Fibroblast of mammary gland (primary cell): ENCODE data around the gene HSD17B8.
A peak's percentile ranks its signal among the peaks of the same experiment; 100 is the strongest.

Experiments used
- DNase-seq: peaks from one replicate; pipeline ENCODE4 v3.0.0-alpha.2; 2010; ENCODE audit warnings: low read depth
- H3K4me3 ChIP-seq: 2 replicates; pipeline ENCODE4 v1.5.1; 2011; ENCODE audit warnings: low read depth, mild to moderate bottlenecking, low read length, moderate library complexity; ENCODE audit not compliant: control insufficient read depth
- CTCF ChIP-seq: conservative IDR thresholded peaks from 2 replicates; pipeline ENCODE4 v1.5.1; 2011; ENCODE audit warnings: low read depth, low read length, inconsistent platforms; ENCODE audit not compliant: control insufficient read depth, insufficient read depth

Gene HSD17B8

DNA sequence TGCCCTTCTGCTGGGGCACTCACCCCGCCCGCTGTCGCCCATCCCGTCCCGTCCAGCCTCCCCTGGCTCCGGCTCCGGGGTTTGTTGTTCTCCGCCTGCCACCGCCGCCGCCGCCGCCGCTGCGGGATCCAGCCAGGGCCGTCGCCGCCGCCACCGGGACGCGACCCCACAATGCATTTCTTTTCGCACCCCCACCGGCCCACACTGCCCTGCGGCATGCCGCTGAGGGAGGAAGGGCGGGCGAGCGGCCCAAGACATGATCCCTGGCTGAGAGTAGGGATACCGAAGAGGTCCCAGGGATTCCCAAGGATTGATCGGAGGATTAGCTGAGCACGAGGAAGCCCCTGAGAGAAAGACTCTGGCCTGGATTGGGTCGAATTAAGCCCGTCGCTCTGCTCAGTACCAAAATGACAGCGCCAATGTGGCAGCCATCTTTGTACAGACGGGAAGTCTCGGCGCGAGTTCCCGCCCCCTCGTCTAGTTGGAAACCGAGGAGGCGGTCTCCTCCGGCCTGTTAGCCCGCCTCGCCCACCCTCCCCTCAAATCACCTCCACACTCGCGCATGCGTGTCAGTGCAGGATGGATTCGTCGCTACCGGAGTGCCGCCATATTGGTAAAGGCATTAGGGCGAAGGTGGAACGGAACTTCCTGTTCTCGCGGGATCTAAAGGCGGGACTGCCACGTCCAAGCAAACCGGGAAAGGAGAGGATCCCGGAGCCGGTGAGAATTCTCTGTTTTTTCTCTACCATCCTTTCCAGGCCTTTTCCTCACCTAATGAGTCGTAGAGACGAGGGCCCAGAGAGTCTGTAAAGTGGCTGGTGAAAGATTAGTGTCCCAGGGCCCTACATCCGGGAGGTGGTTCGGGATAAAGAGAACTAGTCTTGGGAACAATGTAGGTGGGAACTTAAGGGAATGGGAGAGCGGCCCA lies 4.0 kb upstream of the HSD17B8 start, which contains the start of the genes RXRB and SLC39A7:
Gene RXRB (minus strand): TSS at position 447 of the 928 bp plus-strand sequence. CDS start 189 bp downstream, at position 258.
Gene SLC39A7 (plus strand): TSS at position 649 of the 928 bp plus-strand sequence. CDS start 379 bp downstream, outside the sequence.
- TF ChIP-seq CTCF = no peak
- peak within 1 kb of the TSS; percentile 99 for H3K4me3 ChIP-seq
- peak; percentile 99 for DNase-seq

DNA sequence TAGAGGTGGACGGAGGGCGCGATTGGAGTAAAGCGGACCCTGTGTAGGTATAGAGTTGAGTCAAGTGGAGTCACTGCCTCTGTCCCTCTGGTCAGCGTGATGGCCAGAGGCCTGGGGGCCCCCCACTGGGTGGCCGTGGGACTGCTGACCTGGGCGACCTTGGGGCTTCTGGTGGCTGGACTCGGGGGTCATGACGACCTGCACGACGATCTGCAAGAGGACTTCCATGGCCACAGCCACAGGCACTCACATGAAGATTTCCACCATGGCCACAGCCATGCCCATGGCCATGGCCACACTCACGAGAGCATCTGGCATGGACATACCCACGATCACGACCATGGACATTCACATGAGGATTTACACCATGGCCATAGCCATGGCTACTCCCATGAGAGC lies 3.3 kb upstream of the HSD17B8 start:
- DNase-seq = no peak
- peak overlapping the region; percentile 99 for H3K4me3 ChIP-seq
- no peak for TF ChIP-seq CTCF

- H3K4me3 ChIP-seq = peak overlapping the region; percentile 99
Measured at GRCh38 chr6:33201935-33202334, 2.5 kb upstream of the HSD17B8 start.

DNA sequence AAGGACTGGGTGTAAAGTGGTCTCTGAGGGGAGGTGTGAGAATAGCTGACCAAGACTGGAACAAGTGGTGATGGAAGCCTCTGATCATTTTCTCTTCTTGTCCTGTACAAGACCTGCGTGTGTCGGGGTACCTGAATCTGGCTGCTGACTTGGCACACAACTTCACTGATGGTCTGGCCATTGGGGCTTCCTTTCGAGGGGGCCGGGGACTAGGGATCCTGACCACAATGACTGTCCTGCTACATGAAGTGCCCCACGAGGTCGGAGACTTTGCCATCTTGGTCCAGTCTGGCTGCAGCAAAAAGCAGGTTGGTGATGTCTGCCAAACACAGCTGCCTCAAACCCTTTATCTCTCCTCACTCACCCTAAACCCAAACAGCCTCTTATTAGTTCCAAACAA lies 1.7 kb upstream of the HSD17B8 start:
- DNase-seq = no peak
- no peak for TF ChIP-seq CTCF
- no peak overlapping the region for H3K4me3 ChIP-seq

More at GRCh38 chr6:33201935-33202334, 2.5 kb upstream of the HSD17B8 start:
- DNase-seq = no peak
- TF ChIP-seq CTCF = no peak

DNA sequence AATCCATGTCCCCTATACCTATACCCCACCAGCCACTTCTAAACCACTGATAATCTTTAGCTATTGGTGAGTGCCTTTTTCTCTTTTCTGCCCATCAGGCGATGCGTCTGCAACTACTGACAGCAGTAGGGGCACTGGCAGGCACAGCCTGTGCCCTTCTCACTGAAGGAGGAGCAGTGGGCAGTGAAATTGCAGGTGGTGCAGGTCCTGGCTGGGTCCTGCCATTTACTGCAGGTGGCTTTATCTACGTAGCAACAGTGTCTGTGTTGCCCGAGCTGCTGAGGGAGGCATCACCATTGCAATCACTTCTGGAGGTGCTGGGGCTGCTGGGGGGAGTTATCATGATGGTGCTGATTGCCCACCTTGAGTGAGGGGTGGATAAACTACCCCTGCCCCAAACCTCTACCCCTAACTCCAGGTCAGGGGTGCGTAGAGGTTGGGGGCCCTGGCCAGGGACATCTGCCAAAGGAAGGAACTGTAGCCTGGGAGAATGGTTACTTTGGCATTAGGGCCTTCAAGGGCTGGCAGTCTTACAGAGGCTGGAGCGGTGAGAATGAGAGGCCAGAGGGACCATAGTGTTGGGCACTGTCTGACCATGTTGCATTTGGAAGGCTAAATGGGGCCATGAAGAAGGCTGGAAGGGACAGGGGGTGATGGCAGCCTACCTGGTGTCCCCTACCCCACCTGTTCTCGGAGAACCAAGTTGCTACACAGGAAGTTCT lies 851 bp upstream of the HSD17B8 start:
- H3K4me3 ChIP-seq = no peak overlapping the region
- no peak for DNase-seq
- TF ChIP-seq CTCF = no peak

- no peak overlapping the region for H3K4me3 ChIP-seq
- TF ChIP-seq CTCF = no peak
- DNase-seq = no peak
Measured at GRCh38 chr6:33204165-33204414, 365 bp upstream of the HSD17B8 start.
